ENCODE measurements around the gene CNIH3. TPM values are rescaled to one million over a fixed set of nuclear protein-coding genes. Genes with fewer than 3 reads are reported as not detected.

The CNIH3 gene
- total and polyA plus RNA-seq, 2 donors (not counting 3 experiments of a cell fraction or from before 2014, with no cell fraction given), result 1.3 to 2.5 TPM

DNA sequence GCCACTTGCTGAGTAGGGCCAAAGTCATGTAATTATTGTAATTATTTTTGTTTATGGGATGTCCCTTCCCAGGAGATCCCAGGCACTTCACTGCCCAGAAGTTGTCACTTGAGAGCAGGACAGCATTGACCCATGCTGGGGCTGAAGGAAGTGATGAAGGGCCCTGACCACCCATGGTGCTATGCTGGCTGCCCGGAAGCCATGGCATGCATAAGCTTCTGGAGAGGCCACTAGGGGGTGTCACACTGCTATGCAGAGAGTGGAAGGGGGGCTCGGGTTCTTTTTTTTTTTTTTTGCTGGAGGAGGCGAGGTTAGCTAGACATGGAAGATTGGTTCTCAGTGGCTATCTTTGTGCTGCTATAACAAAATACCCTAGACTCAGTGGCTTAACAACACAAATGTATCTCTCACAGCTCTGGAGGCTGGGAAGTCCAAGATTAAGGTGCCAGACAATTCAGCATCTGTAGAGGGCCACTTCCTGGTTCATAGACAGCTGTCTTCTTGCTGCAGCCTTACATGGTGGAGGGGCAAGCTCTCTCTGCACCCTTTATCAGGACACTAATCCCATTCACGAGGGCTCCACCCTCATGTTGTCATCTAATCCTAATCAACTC lies 84.9 kb downstream of the CNIH3 start:
- Histone ChIP-seq H3K79me2 (ENCODE audit: control insufficient read depth, insufficient read depth, low read length) (no peaks in the 10 kb centered on the region), H3K27me3 (ENCODE audit: control insufficient read depth in 2 of 2, insufficient read depth in 2 of 2, low read length in 2 of 2) (no peaks in the 10 kb centered on the region), H3K27ac (ENCODE audit: insufficient read depth, low read depth, low read length) (no peak overlapping the region), H3K9me3 (replicated peaks; ENCODE audit: control insufficient read depth, insufficient read depth, low read length) (no peaks in the 10 kb centered on the region), H4K20me1 (replicated peaks; ENCODE audit: control insufficient read depth, extremely low read depth, insufficient read depth, low read length) (no peaks in the 10 kb centered on the region), H3K36me3 (ENCODE audit: control insufficient read depth in 2 of 2, extremely low read depth in 1 of 2, insufficient read depth in 2 of 2, low read length in 2 of 2) (no peaks in the 10 kb centered on the region), H3K4me2 (ENCODE audit: insufficient read depth, low read length) (no peak overlapping the region), H3K9ac (replicated peaks; ENCODE audit: extremely low read depth, insufficient read depth, low read length) (no peak overlapping the region), H2AFZ (ENCODE audit: low read depth, low read length) (no peak overlapping the region), H3K4me1 (ENCODE audit: control insufficient read depth, extremely low read depth, insufficient read depth, low read length) (no peaks in the 10 kb centered on the region), H3K4me3 (replicated peaks in 1 of 3; ENCODE audit: insufficient read depth in 1 of 3, low read depth in 1 of 3, low read length in 3 of 3) (no peak overlapping the region), H3K9me1 (replicated peaks; ENCODE audit: control insufficient read depth, extremely low read depth, insufficient read depth, low read length) (no peaks in the 10 kb centered on the region)
- intact Hi-C loops (cut with micrococcal nuclease) (loop anchor here (1.0 kb wide), 1 partner anchor 152 kb away; no protein-coding TSS in a partner anchor), dilution Hi-C loops (cut with MboI; ENCODE audit: extremely low pct_ligation_motif_present, low sequenced_read_pairs) (no loop called here)
- no TSS peak for BruUV-seq (replicated peaks)
- TF ChIP-seq JUN (IDR thresholded peaks at IDR 0.05; ENCODE audit: borderline replicate concordance, insufficient read depth, insufficient read length, low read depth) (no peak), FOS (IDR thresholded peaks at IDR 0.05; ENCODE audit: borderline replicate concordance, insufficient read depth, low read length) (no peak), MYC (IDR thresholded peaks at IDR 0.05; ENCODE audit: low read depth, low read length) (no peak), EZH2 (IDR thresholded peaks at IDR 0.05; ENCODE audit: borderline replicate concordance, low read depth, low read length, severe bottlenecking) (no peak), MAX (IDR thresholded peaks at IDR 0.05; ENCODE audit: insufficient read depth, insufficient read length) (no peak), CTCF (IDR thresholded peaks at IDR 0.05; ENCODE audit: extremely low read depth in 1 of 2, insufficient read depth in 1 of 2, low read depth in 1 of 2, low read length in 2 of 2) (peak; percentile 20 to 35), GATA2 (IDR thresholded peaks at IDR 0.05; ENCODE audit: insufficient read depth, insufficient read length, low read depth, low read length) (no peak)
- CTCF ChIA-PET, result interaction anchor here (0.6 to 1.8 kb wide), 8 partner anchors 9 to 1574 kb away, joined by 3 to 11 read pairs (median 4); no protein-coding TSS in a partner anchor
- FAIRE-seq, result no peak
- POLR2A ChIA-PET, result no interaction called here
- no peak for DNase-seq (ENCODE audit: low read depth, low spot score)

All from endothelial cell of umbilical vein (primary cell).